HCT116 (cell line): ENCODE measurements around the gene WNK4. TPM values are rescaled to one million over a fixed set of nuclear protein-coding genes. Genes with fewer than 3 reads are reported as not detected.

Experiments used
- ATAC-seq: fragments of 200-7000 bp; cut with Tn5 transposase; 2 replicates; pipeline ENCODE4 v1.9.1; 2020; ENCODE audit warnings: mild to moderate bottlenecking, moderate library complexity
- BruUV-seq: library from RNA; stranded (reverse); fragments of 400-500 nt; replicated peaks from 2 replicates; lab custom pipeline; 2021; lab: Mats Ljungman, UMichigan
- CTCF ChIA-PET: fragments of 300-600 bp; sonication (Branson Sonifier 250); formaldehyde crosslinking; loops from one replicate; lab custom pipeline; 2021; ENCODE audit warnings: antibody characterized with exemption; lab: Charles Lee
- POLR2A ChIA-PET: fragments of 300-600, 350-600 bp; sonication (Branson Sonifier 250); formaldehyde crosslinking; loops from one replicate; lab custom pipeline; 2021; ENCODE audit warnings: antibody characterized with exemption; lab: Charles Lee
- RAD21 ChIA-PET, 2 experiments: fragments of 300-600 bp; sonication (Branson Sonifier 250); formaldehyde crosslinking; loops; one replicate each; lab custom pipeline; 2023; ENCODE audit warnings: low total read pairs in 2 of 2; ENCODE audit not compliant: uncharacterized antibody in 2 of 2, unreplicated experiment in 2 of 2, low non-redundant PET in 1 of 2; lab: Charles Lee
- DNase-seq: peaks from one replicate; pipeline ENCODE4 v3.0.0-alpha.2; 2010; ENCODE audit warnings: low read depth, low spot score
- H2AFZ ChIP-seq: fragments of 200-600 bp; shearing (Covaris generic), sonication (generic); 2 replicates; pipeline ENCODE4 v1.6.1; 2017; ENCODE audit warnings: low read depth, mixed run types, mixed read lengths, antibody characterized with exemption, low read length; ENCODE audit not compliant: poor library complexity, severe bottlenecking
- H3K27ac ChIP-seq: 2 replicates; pipeline ENCODE4 v1.5.1; 2012; ENCODE audit warnings: low read depth, low read length
- H3K27me3 ChIP-seq: fragments of 200-600 bp; sonication (generic); 2 replicates; pipeline ENCODE4 v1.6.1; 2016; ENCODE audit warnings: mixed run types, low read length, mixed read lengths; ENCODE audit not compliant: insufficient read depth
- H3K36me3 ChIP-seq, 2 experiments: fragments of 200-500 bp in 1 of 2; fragments of 200-600 bp in 1 of 2; sonication (Bioruptor generic) in 1 of 2; sonication (generic) in 1 of 2; 2 replicates each; pipeline versions ENCODE4 v1.5.1 to v1.6.1; 2014 to 2016; ENCODE audit warnings: low read length in 2 of 2, inconsistent platforms in 1 of 2, mixed read lengths in 1 of 2, mixed run types in 1 of 2; ENCODE audit not compliant: insufficient read depth in 2 of 2, control insufficient read depth in 1 of 2
- H3K4me1 ChIP-seq, 2 experiments: fragments of 200-600 bp in 1 of 2; sonication (generic) in 1 of 2; 2 replicates each; pipeline versions ENCODE4 v1.5.1 to v1.6.1; 2012 to 2017; ENCODE audit warnings: low read length in 2 of 2, inconsistent platforms in 1 of 2, mild to moderate bottlenecking in 1 of 2, mixed read lengths in 1 of 2, mixed run types in 1 of 2, moderate library complexity in 1 of 2; ENCODE audit not compliant: insufficient read depth in 2 of 2, control insufficient read depth in 1 of 2
- H3K4me2 ChIP-seq: fragments of 200-600 bp; sonication (generic); 2 replicates; pipeline ENCODE4 v1.6.1; 2017; ENCODE audit warnings: mixed run types, low read length, mixed read lengths
- H3K4me3 ChIP-seq, 2 experiments: fragments of 200-600 bp in 1 of 2; sonication (generic) in 1 of 2; replicated peaks in 1 of 2; 2 replicates each; pipeline ENCODE4 v1.5.1; 2011 to 2016; ENCODE audit warnings: low read length in 2 of 2, control low read depth in 1 of 2, low read depth in 1 of 2, mild to moderate bottlenecking in 1 of 2, mixed read lengths in 1 of 2, mixed run types in 1 of 2
- H3K79me2 ChIP-seq: fragments of 200-600 bp; sonication (generic); 2 replicates; pipeline ENCODE4 v1.6.1; 2017; ENCODE audit warnings: mild to moderate bottlenecking, mixed run types, low read length, moderate library complexity, mixed read lengths; ENCODE audit not compliant: insufficient read depth
- H3K9ac ChIP-seq: fragments of 200-600 bp; sonication (generic); 2 replicates; pipeline ENCODE4 v1.6.1; 2016; ENCODE audit warnings: low read length, mixed read lengths
- H3K9me2 ChIP-seq: fragments of 200-600 bp; sonication (generic), shearing (Covaris generic); 2 replicates; pipeline ENCODE4 v1.6.1; 2017; ENCODE audit warnings: mixed run types, mild to moderate bottlenecking, moderate library complexity; ENCODE audit not compliant: insufficient read depth
- H3K9me3 ChIP-seq, 2 experiments: fragments of 200-500 bp in 1 of 2; fragments of 200-600 bp in 1 of 2; sonication (Bioruptor generic) in 1 of 2; sonication (generic) in 1 of 2; 2 replicates each; pipeline ENCODE4 v1.6.1; 2014 to 2017; ENCODE audit warnings: low read length in 2 of 2, mixed read lengths in 2 of 2, inconsistent platforms in 1 of 2, low read depth in 1 of 2, mild to moderate bottlenecking in 1 of 2, mixed run types in 1 of 2, moderate library complexity in 1 of 2; ENCODE audit not compliant: control insufficient read depth in 1 of 2, insufficient read depth in 1 of 2
- H4K20me1 ChIP-seq: fragments of 200-600 bp; sonication (generic), shearing (Covaris generic); 2 replicates; pipeline ENCODE4 v1.6.1; 2017; ENCODE audit warnings: mixed run types, mild to moderate bottlenecking, moderate library complexity; ENCODE audit not compliant: insufficient read depth
- ATF3 ChIP-seq: IDR thresholded peaks from 2 replicates; pipeline ENCODE4 v1.6.1; 2012
- CEBPB ChIP-seq: IDR thresholded peaks from 2 replicates; pipeline ENCODE4 v1.6.1; 2012; ENCODE audit warnings: low read depth
- CTCF ChIP-seq, 3 experiments: fragments of 200-600 bp in 1 of 3; sonication (generic) in 1 of 3; IDR thresholded peaks in 2 of 3; conservative IDR thresholded peaks in 1 of 3; 2 replicates each; pipeline ENCODE4 v1.5.1; 2012 to 2017; ENCODE audit warnings: low read depth in 2 of 3, low read length in 2 of 3, antibody characterized with exemption in 1 of 3, borderline replicate concordance in 1 of 3, control low read depth in 1 of 3, mild to moderate bottlenecking in 1 of 3, mixed read lengths in 1 of 3, mixed run types in 1 of 3, moderate library complexity in 1 of 3; ENCODE audit not compliant: insufficient read depth in 1 of 3
- EGR1 ChIP-seq: IDR thresholded peaks from 2 replicates; pipeline ENCODE4 v1.6.1; 2012; ENCODE audit warnings: low read depth
- ELF1 ChIP-seq: IDR thresholded peaks from 2 replicates; pipeline ENCODE4 v1.6.1; 2012; ENCODE audit warnings: low read depth, borderline replicate concordance
- EZH2 ChIP-seq: fragments of 200-600 bp; sonication (generic); IDR thresholded peaks from 2 replicates; pipeline ENCODE4 v1.6.1; 2017; ENCODE audit warnings: antibody characterized with exemption, mixed run types
- EZH2phosphoT487 ChIP-seq: fragments of 200-600 bp; IDR thresholded peaks from 2 replicates; pipeline ENCODE4 v1.6.1; 2018; ENCODE audit warnings: antibody characterized with exemption, borderline replicate concordance
- JUND ChIP-seq: IDR thresholded peaks from 2 replicates; pipeline ENCODE4 v1.6.1; 2012
- MAX ChIP-seq: IDR thresholded peaks from 2 replicates; pipeline ENCODE4 v1.6.1; 2012
- POLR2A ChIP-seq: IDR thresholded peaks from 2 replicates; pipeline ENCODE4 v1.7.0; 2011; ENCODE audit warnings: borderline replicate concordance; ENCODE audit not compliant: insufficient read depth, insufficient read length; ENCODE audit errors: extremely low read depth
- POLR2AphosphoS5 ChIP-seq: IDR thresholded peaks from 2 replicates; pipeline ENCODE4 v1.6.1; 2011; ENCODE audit warnings: mild to moderate bottlenecking, low read depth, low read length, moderate library complexity
- RAD21 ChIP-seq: IDR thresholded peaks from 2 replicates; pipeline ENCODE4 v1.6.1; 2012; ENCODE audit warnings: low read depth, mild to moderate bottlenecking
- REST ChIP-seq: IDR thresholded peaks from 2 replicates; pipeline ENCODE4 v1.6.1; 2012; ENCODE audit warnings: low read depth
- SIN3A ChIP-seq: IDR thresholded peaks from 2 replicates; pipeline ENCODE4 v1.6.1; 2012; ENCODE audit warnings: low read depth
- SP1 ChIP-seq: IDR thresholded peaks from 2 replicates; pipeline ENCODE4 v1.6.1; 2012; ENCODE audit warnings: low read depth
- SRF ChIP-seq: IDR thresholded peaks from 2 replicates; pipeline ENCODE4 v1.6.1; 2012; ENCODE audit warnings: low read depth
- TCF7L2 ChIP-seq: IDR thresholded peaks from 2 replicates; pipeline ENCODE4 v1.7.0; 2011; ENCODE audit warnings: borderline replicate concordance, inconsistent platforms; ENCODE audit not compliant: insufficient read depth, insufficient read length; ENCODE audit errors: extremely low read depth
- YY1 ChIP-seq: IDR thresholded peaks from 2 replicates; pipeline ENCODE4 v1.6.1; 2011; ENCODE audit warnings: low read length, low read depth, moderate library complexity, mild to moderate bottlenecking; ENCODE audit not compliant: insufficient replicate concordance; ENCODE audit errors: extremely low read depth
- ZBTB33 ChIP-seq: IDR thresholded peaks from 2 replicates; pipeline ENCODE4 v1.6.1; 2011; ENCODE audit warnings: mild to moderate bottlenecking, low read length, moderate library complexity; ENCODE audit not compliant: insufficient replicate concordance; ENCODE audit errors: extremely low read depth
- ZNF274 ChIP-seq: fragments of 200-500 bp; sonication (Bioruptor generic); IDR thresholded peaks from 2 replicates; pipeline ENCODE4 v1.6.1; 2014; ENCODE audit warnings: mild to moderate bottlenecking, low read depth, low read length, inconsistent platforms
- intact Hi-C: fragments of 100-400 bp; cut with micrococcal nuclease; formaldehyde crosslinking; loops from 2 replicates; pipeline ENCODE4 v1.10.0; 2022
- total RNA-seq: library from RNA; stranded (reverse); gene quantifications from one replicate; pipeline ENCODE4 v1.2.1, GENCODE V29; 2021; ENCODE audit not compliant: unreplicated experiment

Gene WNK4
- total RNA-seq, 1 experiment from 2014 or later = 4.5 TPM

GRCh38 chr17:42781639-42782165 is 1.3 kb downstream of the WNK4 start:
- Histone ChIP-seq H3K9me3 (no peaks in the 10 kb centered on the region), H3K4me1 (peaks cover 3 to 20% of the 10 kb centered on the region in 2 experiments; a peak in 3 of 4 replicates), H3K9me2 (no peaks in the 10 kb centered on the region), H3K79me2 (no peaks in the 10 kb centered on the region), H3K4me3 (no peak overlapping the region), H3K9ac (no peak overlapping the region), H3K36me3 (peaks cover 10 to 16% of the 10 kb centered on the region in 2 experiments), H4K20me1 (no peaks in the 10 kb centered on the region), H3K27ac (no peak overlapping the region), H2AFZ (no peak overlapping the region), H3K27me3 (no peaks in the 10 kb centered on the region), H3K4me2 (no peak overlapping the region)
- intact Hi-C loops = no loop called here
- POLR2A ChIA-PET = no interaction called here
- DNase-seq (no peak), ATAC-seq (no peak)
- CTCF ChIA-PET = no interaction called here
- BruUV-seq = no TSS peak
- RAD21 ChIA-PET = no interaction called here
- no peak for TF ChIP-seq EZH2
- TF ChIP-seq CTCF (IDR thresholded peaks at IDR 0.05 in 2 of 3, conservative IDR thresholded peaks at IDR 0.05 in 1 of 3; ENCODE audit: borderline replicate concordance in 1 of 3, insufficient read depth in 1 of 3, low read depth in 2 of 3, low read length in 2 of 3) = no peak
- TF ChIP-seq EGR1 = no peak
- TF ChIP-seq SRF = no peak
- TF ChIP-seq MAX = no peak
- no peak for TF ChIP-seq ZNF274
- TF ChIP-seq REST = no peak
- TF ChIP-seq SIN3A = no peak
- no peak for TF ChIP-seq TCF7L2
- no peak for TF ChIP-seq ZBTB33
- no peak for TF ChIP-seq YY1
- TF ChIP-seq CEBPB = no peak
- TF ChIP-seq ATF3 = no peak
- no peak for TF ChIP-seq ELF1
- no peak for TF ChIP-seq SP1
- TF ChIP-seq POLR2AphosphoS5 = no peak
- TF ChIP-seq RAD21 = no peak
- no peak for TF ChIP-seq EZH2phosphoT487
- TF ChIP-seq POLR2A = no peak
- TF ChIP-seq JUND = no peak
